Hepatocyte (in vitro differentiated cells): ENCODE data around the gene CLDN6. TPM values are rescaled to one million over a fixed set of nuclear protein-coding genes. Genes with fewer than 3 reads are reported as not detected.

Experiments
- DNase-seq: peaks from one replicate; pipeline ENCODE4 v3.0.0-alpha.2; 2016; ENCODE audit warnings: low spot score
- H2AFZ ChIP-seq: fragments of 200-600 bp; sonication (generic); 2 replicates; pipeline ENCODE4 v1.6.0; 2016; ENCODE audit warnings: antibody characterized with exemption, mild to moderate bottlenecking
- H3K27ac ChIP-seq: fragments of 200-600 bp; sonication (generic); 2 replicates; pipeline ENCODE4 v1.5.1; 2016; ENCODE audit warnings: mild to moderate bottlenecking
- H3K27me3 ChIP-seq: fragments of 200-600 bp; sonication (generic); 2 replicates; pipeline ENCODE4 v1.6.1; 2016
- H3K36me3 ChIP-seq: fragments of 200-600 bp; sonication (generic); replicated peaks from 2 replicates; pipeline ENCODE4 v1.5.1; 2016; ENCODE audit warnings: low read depth; ENCODE audit not compliant: insufficient read depth
- H3K4me1 ChIP-seq: fragments of 200-600 bp; sonication (generic); 2 replicates; pipeline ENCODE4 v1.5.1; 2016; ENCODE audit warnings: mild to moderate bottlenecking, moderate library complexity; ENCODE audit not compliant: insufficient read depth
- H3K4me2 ChIP-seq: fragments of 200-600 bp; sonication (generic); 2 replicates; pipeline ENCODE4 v1.6.0; 2016
- H3K4me3 ChIP-seq: fragments of 200-600 bp; sonication (generic); 2 replicates; pipeline ENCODE4 v1.5.1; 2016; ENCODE audit warnings: mild to moderate bottlenecking
- H3K79me2 ChIP-seq: fragments of 200-600 bp; sonication (generic); 2 replicates; pipeline ENCODE4 v1.6.0; 2017; ENCODE audit warnings: mild to moderate bottlenecking
- H3K9me2 ChIP-seq: fragments of 200-600 bp; sonication (generic); replicated peaks from 2 replicates; pipeline ENCODE4 v1.6.0; 2017; ENCODE audit warnings: mild to moderate bottlenecking; ENCODE audit not compliant: insufficient read depth
- H3K9me3 ChIP-seq: fragments of 200-600 bp; sonication (generic); 2 replicates; pipeline ENCODE4 v1.5.1; 2016; ENCODE audit warnings: low read depth, mild to moderate bottlenecking
- H4K20me1 ChIP-seq: fragments of 200-600 bp; sonication (generic); 2 replicates; pipeline ENCODE4 v1.6.0; 2016; ENCODE audit warnings: mild to moderate bottlenecking; ENCODE audit not compliant: insufficient read depth, poor library complexity, severe bottlenecking
- CTCF ChIP-seq: fragments of 200-600 bp; sonication (generic); IDR thresholded peaks from 2 replicates; pipeline ENCODE4 v1.5.1; 2016; ENCODE audit warnings: antibody characterized with exemption, mild to moderate bottlenecking; ENCODE audit not compliant: poor library complexity
- EZH2 ChIP-seq: fragments of 200-600 bp; sonication (generic); IDR thresholded peaks from 2 replicates; pipeline ENCODE4 v1.6.1; 2016; ENCODE audit warnings: antibody characterized with exemption, mild to moderate bottlenecking, borderline replicate concordance
- EZH2phosphoT487 ChIP-seq: fragments of 200-600 bp; sonication (generic); IDR thresholded peaks from one replicate; pipeline ENCODE4 v1.6.1; 2018; ENCODE audit warnings: antibody characterized with exemption, mild to moderate bottlenecking, low read depth, moderate library complexity; ENCODE audit not compliant: unreplicated experiment, severe bottlenecking
- WGBS: methylation state at CpG from one replicate; pipeline ENCODE4 v1.1.6; 2016; ENCODE audit warnings: low lambda C conversion rate; ENCODE audit errors: missing lambda C conversion rate; 5-methylcytosine and 5-hydroxymethylcytosine counted together
- polyA plus RNA-seq: library from polyadenylated mRNA; unstranded; fragments of >200 nt; fragmentation: Nextera tagmentation; extraction: Ambion mirVana; gene quantifications from 2 replicates; pipeline ENCODE4 v1.2.1, GENCODE V29; 2016
- total RNA-seq: library from RNA; depleted of rRNA; stranded (reverse); fragments of >200 nt; gene quantifications from 2 replicates; pipeline ENCODE4 v1.2.3, GENCODE V29; 2014

The CLDN6 gene
- total and polyA plus RNA-seq, 2 experiments from 2014 or later: 258 to 568 TPM

DNA sequence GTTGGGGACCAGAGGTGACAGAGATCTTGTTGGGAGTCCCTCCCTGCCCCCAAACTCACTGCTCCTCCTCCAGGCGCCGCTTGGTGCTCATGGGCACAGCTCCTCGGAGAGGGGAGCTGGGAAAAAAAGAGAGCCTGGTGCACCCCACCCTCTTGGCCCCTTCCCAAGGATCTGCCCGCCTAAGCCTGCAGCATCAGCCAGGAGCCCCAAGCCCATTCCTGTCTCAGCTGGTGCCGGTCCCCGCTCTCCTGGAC lies 5.4 kb upstream of the CLDN6 start:
- peaks cover 5% of the 10 kb centered on the region for H4K20me1 ChIP-seq
- DNase-seq: peak; percentile 76
- WGBS: 9% methylated on average over 4 of the region's 6 CpGs
- peaks cover 29% of the 10 kb centered on the region for H3K79me2 ChIP-seq
- no peaks in the 10 kb centered on the region for H3K27me3 ChIP-seq
- no peak for TF ChIP-seq EZH2phosphoT487
- no peak for TF ChIP-seq EZH2
- no peak for TF ChIP-seq CTCF
- no peak overlapping the region for H2AFZ ChIP-seq
- H3K9me2 ChIP-seq: no peaks in the 10 kb centered on the region
- H3K27ac ChIP-seq: peak overlapping the region; percentile 98
- peak overlapping the region; percentile 79 for H3K4me3 ChIP-seq
- no peaks in the 10 kb centered on the region for H3K36me3 ChIP-seq
- no peaks in the 10 kb centered on the region for H3K9me3 ChIP-seq
- peaks cover 33% of the 10 kb centered on the region for H3K4me1 ChIP-seq
- peak overlapping the region; percentile 99 for H3K4me2 ChIP-seq

DNA sequence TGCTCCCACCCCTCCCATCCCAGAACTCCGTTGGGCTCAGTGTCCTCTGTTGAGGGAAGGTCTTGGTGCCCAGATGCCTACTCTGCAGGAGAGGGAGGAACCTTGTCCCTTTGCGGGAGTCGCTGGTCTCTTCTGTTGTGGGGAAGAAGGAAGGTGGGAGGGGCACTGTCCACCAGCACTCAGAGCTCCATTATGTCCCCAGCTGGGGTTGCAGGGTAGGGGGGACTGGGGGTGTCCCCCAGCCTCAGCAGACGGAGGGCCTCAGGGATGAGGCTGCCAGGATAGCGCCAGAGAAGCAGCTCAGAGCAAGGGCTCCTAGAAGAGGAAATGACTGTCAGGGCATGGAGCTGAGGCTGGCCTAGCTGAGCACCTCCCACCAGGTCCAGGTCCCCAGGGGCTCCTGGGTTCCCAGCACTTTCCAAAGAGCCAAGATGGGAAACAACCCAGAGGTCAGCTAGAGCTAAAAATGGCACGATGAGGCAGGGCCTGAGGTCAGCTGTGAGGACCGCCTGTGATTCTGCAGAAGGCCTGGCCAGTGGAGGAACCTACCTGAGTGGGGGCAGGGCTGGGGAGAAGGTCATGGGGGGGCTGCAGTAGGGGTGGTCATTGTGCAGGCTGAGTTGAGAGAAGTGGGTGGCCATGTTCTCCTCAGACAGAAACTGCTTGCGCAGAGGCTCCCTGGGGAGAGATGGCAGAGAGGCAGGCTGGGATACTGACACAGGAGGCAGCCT lies 4.9 kb upstream of the CLDN6 start:
- Histone ChIP-seq H3K4me1 (peaks cover 31% of the 10 kb centered on the region), H3K79me2 (peaks cover 29% of the 10 kb centered on the region), H4K20me1 (peaks cover 5% of the 10 kb centered on the region), H3K9me2 (no peaks in the 10 kb centered on the region), H3K27me3 (no peaks in the 10 kb centered on the region), H3K27ac (peak overlapping the region; percentile 98), H2AFZ (no peak overlapping the region), H3K4me2 (peak overlapping the region; percentile 99), H3K9me3 (no peaks in the 10 kb centered on the region), H3K4me3 (peak overlapping the region; percentile 79), H3K36me3 (no peaks in the 10 kb centered on the region)
- TF ChIP-seq EZH2phosphoT487 (no peak), EZH2 (no peak), CTCF (no peak)
- 35% methylated on average over 8 of the region's 8 CpGs for WGBS
- no peak for DNase-seq

DNA sequence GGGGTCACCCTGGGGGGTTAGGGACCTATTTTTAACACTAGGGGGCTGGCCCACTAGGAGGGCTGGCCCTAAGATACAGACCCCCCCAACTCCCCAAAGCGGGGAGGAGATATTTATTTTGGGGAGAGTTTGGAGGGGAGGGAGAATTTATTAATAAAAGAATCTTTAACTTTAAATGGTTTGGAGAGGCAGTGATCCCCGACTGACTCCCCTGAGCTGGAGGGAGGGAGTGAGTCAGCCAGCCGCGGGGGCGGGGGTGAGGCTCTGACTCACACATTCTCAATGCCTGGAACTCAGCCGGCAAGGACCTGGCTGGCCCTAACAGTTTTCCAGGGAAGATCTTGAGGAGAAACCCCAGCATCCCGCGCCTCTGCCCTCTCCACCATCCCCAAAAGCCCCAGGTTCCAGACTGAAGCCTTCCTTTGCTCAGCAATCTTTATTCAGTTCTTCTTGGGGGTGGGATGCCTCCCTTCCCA lies 4.3 kb upstream of the CLDN6 start:
- peak overlapping the region; percentile 98 for H3K27ac ChIP-seq
- H3K27me3 ChIP-seq: no peaks in the 10 kb centered on the region
- H3K9me2 ChIP-seq: no peaks in the 10 kb centered on the region
- no peak overlapping the region for H2AFZ ChIP-seq
- H4K20me1 ChIP-seq: peaks cover 5% of the 10 kb centered on the region
- no peaks in the 10 kb centered on the region for H3K9me3 ChIP-seq
- peaks cover 29% of the 10 kb centered on the region for H3K4me1 ChIP-seq
- H3K4me3 ChIP-seq: peak overlapping the region; percentile 10
- peak; percentile 95 for DNase-seq
- 10% methylated on average over 8 of the region's 8 CpGs for WGBS
- TF ChIP-seq CTCF (no peak), EZH2phosphoT487 (no peak), EZH2 (no peak)
- peak overlapping the region; percentile 99 for H3K4me2 ChIP-seq
- no peaks in the 10 kb centered on the region for H3K36me3 ChIP-seq
- H3K79me2 ChIP-seq: peaks cover 33% of the 10 kb centered on the region
